ENCODE results near the gene ZNF408. TPM values are rescaled to one million over a fixed set of nuclear protein-coding genes. Genes with fewer than 3 reads are reported as not detected.
A peak's percentile ranks its signal among the peaks of the same experiment; 100 is the strongest.

ZNF408 gene
- total and polyA plus RNA-seq, 2 experiments from 2014 or later, result 6.1 to 17.2 TPM

DNA sequence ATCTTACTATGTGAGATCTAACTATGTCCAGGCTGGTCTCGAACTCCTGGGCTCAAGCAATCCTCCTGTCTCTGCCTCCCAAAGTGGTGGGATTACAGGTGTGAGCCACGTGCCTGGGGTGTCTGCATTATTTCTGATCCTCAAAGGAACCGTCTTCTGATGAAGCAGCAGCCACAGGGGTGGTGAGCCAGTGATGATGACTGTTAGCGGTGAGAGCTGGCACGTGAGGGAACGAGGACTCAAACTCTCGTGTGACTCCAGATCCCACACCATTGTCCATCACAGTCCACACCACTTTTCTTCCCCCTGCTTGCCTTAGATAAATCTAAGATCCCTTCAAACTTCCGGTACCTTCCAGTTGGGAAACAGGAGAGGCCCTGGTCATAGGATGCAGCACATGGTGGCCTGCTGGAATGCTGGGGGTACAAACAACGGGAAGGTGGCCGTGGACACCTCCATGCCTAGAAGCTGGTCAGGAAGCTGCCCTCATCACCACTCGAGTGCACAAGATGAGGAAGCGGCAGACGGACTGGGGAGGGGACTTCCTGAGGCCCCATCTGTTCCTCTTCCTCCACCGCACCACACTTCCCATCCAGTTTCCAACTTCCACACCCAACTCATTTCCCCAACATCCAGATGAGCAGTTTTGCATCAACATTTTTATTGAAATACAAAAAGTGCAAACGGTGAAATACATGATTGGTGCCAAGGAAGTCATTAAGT, 24.2 kb upstream of the ZNF408 start:
- no peak overlapping the region; the same call in 2 of the 3 replicates for H3K4me3 Mint-ChIP-seq
- H3K27ac ChIP-seq (ENCODE audit: low read depth), result 0 out of 2 replicates have a peak overlapping the region, but pooled peaks have one; percentile 69

More for the DNA sequence above, 24.2 kb upstream of the ZNF408 start:
- Histone ChIP-seq H2AFZ (no peak overlapping the region), H3K79me2 (replicated peaks; ENCODE audit: insufficient read depth) (no peaks in the 10 kb centered on the region), H3F3A (replicated peaks; ENCODE audit: low read depth) (no peaks in the 10 kb centered on the region; the same call in 1 of the 2 replicates), H3K4me1 (ENCODE audit: insufficient read depth) (peaks cover 19% of the 10 kb centered on the region), H3K36me3 (ENCODE audit: insufficient read depth) (no peaks in the 10 kb centered on the region), H3K9me2 (ENCODE audit: insufficient read depth) (no peaks in the 10 kb centered on the region), H3K27me3 (ENCODE audit: insufficient read depth) (no peaks in the 10 kb centered on the region), H3K4me2 (no peak overlapping the region), H3K4me3 (no peak overlapping the region), H4K20me1 (replicated peaks; ENCODE audit: insufficient read depth) (no peaks in the 10 kb centered on the region)
- no peak for DNase-seq (ENCODE audit: low spot score)
- TF ChIP-seq ZNF114 (CRISPR knock-in tag; IDR thresholded peaks at IDR 0.05) (no peak), STAT1 (IDR thresholded peaks at IDR 0.05; ENCODE audit: unreplicated experiment) (no peak), NANOG (IDR thresholded peaks at IDR 0.05; ENCODE audit: borderline replicate concordance) (no peak), EZH2 (IDR thresholded peaks at IDR 0.05; ENCODE audit: low read depth, unreplicated experiment) (no peak), CREB1 (CRISPR knock-in tag; IDR thresholded peaks at IDR 0.05; ENCODE audit: low read depth) (no peak)
- TF ChIP-seq, protein P1, sequence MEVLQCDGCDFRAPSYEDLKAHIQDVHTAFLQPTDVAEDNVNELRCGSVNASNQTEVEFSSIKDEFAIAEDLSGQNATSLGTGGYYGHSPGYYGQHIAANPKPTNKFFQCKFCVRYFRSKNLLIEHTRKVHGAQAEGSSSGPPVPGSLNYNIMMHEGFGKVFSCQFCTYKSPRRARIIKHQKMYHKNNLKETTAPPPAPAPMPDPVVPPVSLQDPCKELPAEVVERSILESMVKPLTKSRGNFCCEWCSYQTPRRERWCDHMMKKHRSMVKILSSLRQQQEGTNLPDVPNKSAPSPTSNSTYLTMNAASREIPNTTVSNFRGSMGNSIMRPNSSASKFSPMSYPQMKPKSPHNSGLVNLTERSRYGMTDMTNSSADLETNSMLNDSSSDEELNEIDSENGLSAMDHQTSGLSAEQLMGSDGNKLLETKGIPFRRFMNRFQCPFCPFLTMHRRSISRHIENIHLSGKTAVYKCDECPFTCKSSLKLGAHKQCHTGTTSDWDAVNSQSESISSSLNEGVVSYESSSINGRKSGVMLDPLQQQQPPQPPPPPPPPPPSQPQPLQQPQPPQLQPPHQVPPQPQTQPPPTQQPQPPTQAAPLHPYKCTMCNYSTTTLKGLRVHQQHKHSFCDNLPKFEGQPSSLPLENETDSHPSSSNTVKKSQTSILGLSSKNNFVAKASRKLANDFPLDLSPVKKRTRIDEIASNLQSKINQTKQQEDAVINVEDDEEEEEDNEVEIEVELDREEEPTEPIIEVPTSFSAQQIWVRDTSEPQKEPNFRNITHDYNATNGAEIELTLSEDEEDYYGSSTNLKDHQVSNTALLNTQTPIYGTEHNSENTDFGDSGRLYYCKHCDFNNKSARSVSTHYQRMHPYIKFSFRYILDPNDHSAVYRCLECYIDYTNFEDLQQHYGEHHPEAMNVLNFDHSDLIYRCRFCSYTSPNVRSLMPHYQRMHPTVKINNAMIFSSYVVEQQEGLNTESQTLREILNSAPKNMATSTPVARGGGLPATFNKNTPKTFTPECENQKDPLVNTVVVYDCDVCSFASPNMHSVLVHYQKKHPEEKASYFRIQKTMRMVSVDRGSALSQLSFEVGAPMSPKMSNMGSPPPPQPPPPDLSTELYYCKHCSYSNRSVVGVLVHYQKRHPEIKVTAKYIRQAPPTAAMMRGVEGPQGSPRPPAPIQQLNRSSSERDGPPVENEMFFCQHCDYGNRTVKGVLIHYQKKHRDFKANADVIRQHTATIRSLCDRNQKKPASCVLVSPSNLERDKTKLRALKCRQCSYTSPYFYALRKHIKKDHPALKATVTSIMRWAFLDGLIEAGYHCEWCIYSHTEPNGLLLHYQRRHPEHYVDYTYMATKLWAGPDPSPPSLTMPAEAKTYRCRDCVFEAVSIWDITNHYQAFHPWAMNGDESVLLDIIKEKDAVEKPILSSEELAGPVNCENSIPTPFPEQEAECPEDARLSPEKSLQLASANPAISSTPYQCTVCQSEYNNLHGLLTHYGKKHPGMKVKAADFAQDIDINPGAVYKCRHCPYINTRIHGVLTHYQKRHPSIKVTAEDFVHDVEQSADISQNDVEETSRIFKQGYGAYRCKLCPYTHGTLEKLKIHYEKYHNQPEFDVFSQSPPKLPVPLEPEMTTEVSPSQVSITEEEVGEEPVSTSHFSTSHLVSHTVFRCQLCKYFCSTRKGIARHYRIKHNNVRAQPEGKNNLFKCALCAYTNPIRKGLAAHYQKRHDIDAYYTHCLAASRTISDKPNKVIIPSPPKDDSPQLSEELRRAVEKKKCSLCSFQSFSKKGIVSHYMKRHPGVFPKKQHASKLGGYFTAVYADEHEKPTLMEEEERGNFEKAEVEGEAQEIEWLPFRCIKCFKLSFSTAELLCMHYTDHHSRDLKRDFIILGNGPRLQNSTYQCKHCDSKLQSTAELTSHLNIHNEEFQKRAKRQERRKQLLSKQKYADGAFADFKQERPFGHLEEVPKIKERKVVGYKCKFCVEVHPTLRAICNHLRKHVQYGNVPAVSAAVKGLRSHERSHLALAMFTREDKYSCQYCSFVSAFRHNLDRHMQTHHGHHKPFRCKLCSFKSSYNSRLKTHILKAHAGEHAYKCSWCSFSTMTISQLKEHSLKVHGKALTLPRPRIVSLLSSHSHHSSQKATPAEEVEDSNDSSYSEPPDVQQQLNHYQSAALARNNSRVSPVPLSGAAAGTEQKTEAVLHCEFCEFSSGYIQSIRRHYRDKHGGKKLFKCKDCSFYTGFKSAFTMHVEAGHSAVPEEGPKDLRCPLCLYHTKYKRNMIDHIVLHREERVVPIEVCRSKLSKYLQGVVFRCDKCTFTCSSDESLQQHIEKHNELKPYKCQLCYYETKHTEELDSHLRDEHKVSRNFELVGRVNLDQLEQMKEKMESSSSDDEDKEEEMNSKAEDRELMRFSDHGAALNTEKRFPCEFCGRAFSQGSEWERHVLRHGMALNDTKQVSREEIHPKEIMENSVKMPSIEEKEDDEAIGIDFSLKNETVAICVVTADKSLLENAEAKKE (CRISPR knock-in tag; IDR thresholded peaks at IDR 0.05), result no peak
- peaks cover 8% of the 10 kb centered on the region for H3K27me3 Mint-ChIP-seq (ENCODE audit: insufficient read depth, low read depth, poor library complexity)
- H3K4me1 Mint-ChIP-seq, result peaks cover 20% of the 10 kb centered on the region
- no peak for ATAC-seq
- peaks cover 17% of the 10 kb centered on the region for H3K36me3 Mint-ChIP-seq (ENCODE audit: low read depth)
- H3K9me3 Mint-ChIP-seq, result no peaks in the 10 kb centered on the region
- 0 out of 2 replicates have a peak overlapping the region, but pooled peaks have one; percentile 50 for H3K27ac Mint-ChIP-seq

Measured in GM23338 (cell line).